Stimulated activated CD4-positive, alpha-beta T cell treated with anti-CD3 and anti-CD28 coated beads, Interleukin-12 subunit alpha, Interleukin-12 subunit beta, amount 100 ng/mL, for 24 hours (primary cell): ENCODE data around the gene APOBEC2.

Experiments used
- DNase-seq, 2 experiments: peaks; one replicate each; pipeline ENCODE4 v3.0.0-alpha.2; 2020; ENCODE audit warnings: low read depth in 2 of 2

The APOBEC2 gene

DNA sequence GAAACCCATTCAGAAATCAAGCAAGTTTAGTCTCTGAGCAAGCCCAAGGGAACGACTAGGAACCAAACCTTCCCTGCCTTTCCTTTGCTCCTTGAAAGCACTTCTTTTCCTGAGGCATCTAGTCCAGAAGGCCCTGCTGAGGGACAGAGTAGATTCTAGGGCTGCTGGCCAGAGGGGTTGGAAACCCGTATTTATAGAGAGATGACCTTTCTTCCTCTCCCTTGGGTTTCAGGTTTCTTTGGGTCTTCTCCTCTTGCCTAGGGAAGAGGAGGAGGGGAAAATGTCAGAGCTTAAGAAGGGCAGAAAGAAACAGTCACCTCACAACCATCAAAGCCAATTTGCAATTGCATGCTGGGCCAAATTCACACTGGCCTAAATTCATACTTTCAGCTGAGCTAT, 5.8 kb downstream of the APOBEC2 start:
- DNase-seq: no peak

- DNase-seq: no peak
Observed at GRCh38 chr6:41059556-41059955, 6.6 kb downstream of the APOBEC2 start.

GRCh38 chr6:41061196-41061726, 8.3 kb downstream of the APOBEC2 start:
- DNase-seq: no peak

DNA sequence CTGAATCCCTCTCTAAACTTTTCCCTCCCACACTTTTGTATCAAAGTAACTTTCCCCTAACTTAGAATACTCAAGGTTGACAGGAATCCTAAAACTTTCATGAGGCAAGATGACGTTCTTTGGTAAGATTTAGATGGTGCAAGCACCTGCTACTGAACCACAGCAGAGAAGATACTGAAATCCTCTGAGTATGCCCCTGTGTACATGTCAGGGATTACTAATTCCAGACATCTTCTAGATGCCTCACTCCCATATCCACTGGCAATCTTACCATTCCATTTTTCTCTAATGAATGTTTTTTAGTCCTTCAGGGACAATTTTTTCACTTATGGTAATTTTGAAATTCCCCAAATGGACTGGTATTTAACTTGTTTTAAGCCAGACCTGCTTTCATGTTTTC, 9.1 kb downstream of the APOBEC2 start:
- DNase-seq: no peak

DNA sequence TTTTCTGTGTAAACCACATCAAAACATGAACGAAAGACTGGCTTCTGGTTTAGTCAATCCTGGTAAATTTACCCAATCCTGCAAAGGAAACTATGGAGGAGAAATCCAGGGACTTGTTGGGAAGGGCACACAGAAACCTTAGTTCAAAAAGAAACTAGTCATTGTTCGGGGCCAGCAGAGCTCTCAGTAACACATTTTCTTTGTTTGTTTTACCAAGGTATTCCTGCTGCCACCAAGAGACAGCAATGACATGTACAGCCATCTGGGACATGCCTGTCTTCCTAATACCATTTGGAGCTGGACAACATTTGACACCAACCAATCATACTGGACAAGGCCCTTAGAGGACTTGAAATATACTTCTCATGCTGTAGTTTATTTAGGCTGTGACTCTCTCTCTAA, 10.9 kb downstream of the APOBEC2 start:
- no peak for DNase-seq

DNA sequence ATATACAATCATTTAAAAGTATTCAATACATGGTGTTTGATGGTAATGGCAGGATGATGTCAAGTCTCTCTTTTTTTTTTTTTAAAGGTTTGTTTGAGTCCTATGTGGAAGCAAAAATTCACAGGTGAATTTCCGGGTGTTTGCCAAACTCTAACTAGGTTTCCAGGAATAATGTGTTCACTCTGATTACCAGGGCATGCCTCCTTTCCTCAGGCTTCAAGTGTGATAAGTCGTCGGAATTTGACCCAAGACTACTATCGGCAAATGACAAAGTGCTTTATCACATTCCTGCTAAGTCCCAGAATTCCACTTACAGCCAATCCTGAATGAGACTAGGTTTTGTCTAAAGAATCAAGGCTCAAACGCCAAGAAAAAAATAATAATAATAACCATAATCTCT, 11.8 kb downstream of the APOBEC2 start:
- no peak for DNase-seq

DNA sequence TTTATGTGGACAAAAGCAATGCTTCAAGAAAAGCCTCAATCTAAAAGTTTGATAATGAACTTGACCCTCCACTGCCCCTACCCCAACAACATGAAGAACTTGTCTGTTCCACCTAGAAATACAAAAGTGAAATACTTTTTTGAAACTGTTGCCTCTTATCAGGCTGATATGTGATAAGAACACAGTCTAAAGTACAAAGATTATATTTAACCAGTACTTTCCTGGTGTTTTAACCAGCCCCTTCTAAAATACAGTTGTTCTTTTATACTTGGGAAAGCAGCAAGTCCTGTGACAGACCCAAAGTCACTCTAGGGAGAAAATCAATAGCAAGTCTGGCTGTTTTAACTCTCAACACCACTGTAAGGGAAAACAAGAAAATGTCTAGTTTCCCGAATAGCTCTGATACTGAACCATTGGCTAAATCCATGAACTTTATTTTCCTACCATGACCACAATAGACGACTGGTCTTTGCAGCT, 12.6 kb downstream of the APOBEC2 start:
- no peak for DNase-seq

- peak; percentile 22 to 55 for DNase-seq
Observed at GRCh38 chr6:41066867-41067304, 13.9 kb downstream of the APOBEC2 start.

GRCh38 chr6:41071501-41071922, 18.5 kb downstream of the APOBEC2 start:
- peak in 1 of 2 experiments; percentile 63 for DNase-seq

DNA sequence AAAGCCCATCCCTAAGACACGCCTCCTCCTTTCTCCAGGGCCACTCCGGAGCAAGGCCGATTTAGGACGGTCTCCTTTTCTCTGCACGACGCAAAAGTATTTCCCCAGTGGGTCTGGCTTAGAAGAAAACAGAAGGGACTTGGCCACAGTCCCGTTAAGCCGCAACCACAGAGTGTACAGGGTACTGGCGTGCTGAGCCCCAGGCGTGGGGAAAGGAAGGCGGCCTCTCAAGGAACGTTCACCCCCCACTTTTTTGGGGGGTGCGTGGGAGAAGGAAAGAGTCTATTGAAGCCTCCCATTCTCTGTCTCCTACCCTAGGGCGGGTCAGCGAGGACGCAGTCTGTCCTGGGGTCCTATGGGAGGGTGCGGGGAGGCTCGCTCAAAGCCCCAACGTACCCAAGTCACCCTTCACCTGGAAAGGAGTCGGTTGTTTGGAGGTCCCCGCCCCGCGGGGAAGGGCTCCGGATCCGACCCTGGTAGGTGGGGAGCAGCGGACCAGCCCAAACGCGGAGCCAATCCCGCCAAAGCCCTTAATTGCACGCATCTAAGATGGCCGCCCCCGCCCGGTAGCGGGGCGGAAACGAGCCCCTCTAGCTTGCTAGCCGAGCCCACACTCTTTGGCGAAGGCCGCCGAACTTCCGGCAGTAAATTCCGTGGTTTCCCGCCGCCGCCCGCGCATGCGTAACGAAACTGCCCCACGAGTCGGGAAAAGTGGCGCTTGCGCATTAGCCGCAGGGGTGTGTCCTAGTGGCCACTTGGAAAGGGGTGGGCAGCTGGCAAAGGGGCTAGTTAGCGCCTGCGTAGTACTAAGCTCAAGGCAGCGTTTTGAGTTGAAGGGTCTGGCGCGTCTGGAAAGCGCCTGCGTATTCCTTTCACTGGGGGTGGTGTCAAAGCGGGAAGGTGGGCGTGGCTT, 19.2 kb downstream of the APOBEC2 start, which contains the start of gene OARD1:
OARD1 (minus strand) TSS at position 434 of the 913 bp plus-strand sequence. CDS start 722 bp downstream, outside the sequence.
- DNase-seq: peak; percentile 99 to 100

DNA sequence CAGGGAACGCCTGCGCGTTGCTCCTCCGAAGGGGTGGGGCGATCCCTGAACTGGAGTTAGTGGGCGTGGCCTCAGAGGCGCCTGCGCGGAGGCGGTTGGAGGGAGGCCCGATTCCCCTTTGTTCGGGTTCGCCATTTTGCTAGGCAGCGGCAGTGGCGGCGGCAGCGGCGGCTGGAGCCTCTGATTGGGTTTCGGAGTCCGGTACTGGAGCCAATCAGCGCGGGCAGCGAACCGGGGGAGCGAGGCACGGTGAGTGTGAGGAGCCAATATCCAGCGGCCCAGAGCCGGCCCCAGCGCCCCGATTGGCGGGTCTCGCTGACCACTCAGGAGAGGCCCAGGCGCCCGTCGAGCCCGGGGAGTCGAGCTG, 19.8 kb downstream of the APOBEC2 start, which contains the start of gene NFYA:
NFYA (plus strand) TSS at position 139 of the 367 bp plus-strand sequence. CDS start 6,116 bp downstream, outside the sequence.
- DNase-seq: no peak

DNA sequence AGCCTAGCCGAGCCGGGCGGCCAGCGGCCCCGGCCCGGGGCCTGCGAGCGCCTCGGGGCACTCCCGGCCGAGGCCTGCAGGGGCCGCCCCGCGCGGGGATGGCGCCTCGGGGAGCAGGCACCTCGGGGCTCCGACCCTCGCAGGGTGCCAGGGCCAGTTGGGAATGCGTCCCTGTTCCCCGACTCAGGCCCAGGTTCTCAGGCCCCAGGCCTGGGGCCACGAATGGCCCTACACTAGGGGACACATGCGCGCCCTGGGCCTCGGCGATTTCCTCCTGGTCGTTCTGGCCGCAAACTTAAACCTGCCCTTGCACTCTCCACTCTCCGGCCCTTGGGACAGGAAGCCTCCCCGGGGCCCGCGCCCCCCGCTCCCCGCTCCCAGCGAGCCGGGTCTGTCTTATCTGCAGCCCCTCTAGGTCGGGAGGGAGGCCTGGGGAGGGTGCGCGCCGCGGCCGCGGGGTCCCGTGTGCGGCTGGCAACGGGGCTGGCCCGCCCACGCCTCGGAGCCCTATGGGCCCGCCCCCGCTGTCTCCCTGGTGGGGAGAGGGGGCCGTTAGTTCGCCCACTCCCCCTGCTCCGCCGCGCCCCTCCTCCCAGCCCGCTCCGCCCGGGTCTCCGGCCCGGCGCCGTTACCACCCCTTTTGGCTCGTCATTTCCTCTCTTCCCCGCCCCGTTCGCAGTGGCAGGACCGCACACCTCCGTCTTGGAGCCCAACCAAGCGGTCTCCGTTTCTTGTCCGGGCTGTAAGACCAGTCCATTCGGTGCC, 20.4 kb downstream of the APOBEC2 start:
- peak; percentile 59 to 76 for DNase-seq

- no peak for DNase-seq
Observed at GRCh38 chr6:41073968-41074691, 21.1 kb downstream of the APOBEC2 start.

DNA sequence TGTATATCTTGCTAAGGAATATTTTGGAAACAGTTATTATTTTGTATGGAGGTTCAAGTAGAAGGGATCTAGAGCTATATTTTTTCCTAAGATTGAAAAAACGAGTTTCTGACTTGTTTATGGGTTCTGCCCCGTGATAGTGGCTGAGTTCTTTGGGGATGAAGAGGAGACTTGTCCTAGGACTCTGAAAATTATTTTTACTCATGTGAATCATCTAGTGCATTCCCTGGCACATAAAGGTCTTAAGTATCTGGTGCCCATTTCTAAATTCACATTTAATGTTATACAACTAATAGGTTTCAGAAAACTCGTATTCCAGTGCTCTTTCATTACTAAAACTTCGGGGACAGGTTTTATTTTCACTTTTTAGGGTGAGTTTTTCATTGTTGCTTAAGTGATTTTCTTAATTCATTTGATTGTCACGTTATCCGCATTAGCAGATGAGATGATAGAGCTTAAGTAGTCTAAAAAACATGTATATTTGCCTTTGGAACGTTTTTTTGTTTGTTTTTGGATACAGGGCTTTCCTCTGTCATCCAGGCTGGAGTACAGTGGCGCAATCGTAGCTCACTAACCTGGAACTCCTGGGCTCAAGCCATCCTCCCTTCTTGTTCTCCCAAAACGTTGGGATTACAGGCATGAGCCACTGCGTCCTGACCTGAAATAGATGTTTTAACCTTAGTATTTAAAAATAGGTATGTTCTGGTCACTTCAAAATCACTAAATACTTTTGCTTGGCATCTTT, 21.9 kb downstream of the APOBEC2 start:
- no peak for DNase-seq

- DNase-seq: no peak
Observed at GRCh38 chr6:41075651-41076626, 22.9 kb downstream of the APOBEC2 start.

GRCh38 chr6:41077536-41077935, 24.5 kb downstream of the APOBEC2 start:
- no peak for DNase-seq

DNA sequence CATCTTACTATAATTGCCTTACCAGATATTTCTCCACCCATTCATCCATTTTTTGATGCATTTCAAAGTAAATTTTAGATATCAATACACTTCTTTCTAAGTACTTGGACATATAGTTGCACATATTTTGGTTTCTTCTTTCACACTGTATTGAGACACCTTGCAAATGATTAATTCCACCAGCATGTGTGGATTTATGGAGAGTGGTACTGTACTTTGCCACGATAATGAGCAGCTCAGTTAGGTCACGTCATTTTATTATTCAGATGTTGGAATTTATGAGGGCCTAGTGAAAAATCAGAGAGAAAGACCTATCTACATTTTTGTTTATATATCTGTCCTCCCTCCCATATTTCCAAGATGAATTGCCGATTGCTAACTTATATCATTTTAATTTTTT, 25.1 kb downstream of the APOBEC2 start:
- DNase-seq: no peak

DNA sequence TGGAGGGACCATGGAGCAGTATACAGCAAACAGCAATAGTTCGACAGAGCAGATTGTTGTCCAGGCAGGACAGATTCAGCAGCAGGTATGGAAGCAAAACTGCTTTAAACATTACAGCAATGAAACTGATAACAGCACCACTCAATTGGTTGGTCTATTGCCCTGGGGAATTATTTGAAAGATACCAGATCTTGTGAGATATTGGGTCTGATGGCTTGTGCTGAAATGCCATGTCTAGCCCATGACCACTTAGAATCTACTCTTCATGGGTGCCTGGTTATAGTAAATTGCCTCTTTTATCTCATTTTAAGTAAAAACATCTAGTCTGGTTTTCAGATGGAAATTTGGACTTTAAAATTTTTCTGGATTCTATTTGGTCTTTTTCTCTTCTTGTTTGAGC, 26.1 kb downstream of the APOBEC2 start:
- no peak for DNase-seq

- no peak for DNase-seq
Observed at GRCh38 chr6:41080621-41081020, 27.6 kb downstream of the APOBEC2 start.

- no peak for DNase-seq
Observed at GRCh38 chr6:41083072-41083471, 30.1 kb downstream of the APOBEC2 start.
